BLaER1 treated with 17β-estradiol and CSF1 and Interleukin-3, amounts not matched to agents 10 nM and 100 nM (cell line): ENCODE data around the gene COMMD10.
"Not testable (repeated sequence)": the region's sequence is repeated elsewhere in the genome, so short reads cannot be mapped to it uniquely, and the experiment has no call there.

Source experiments
- H3K27ac ChIP-seq, 11 experiments: shearing (Covaris generic); formaldehyde crosslinking; 2 replicates each; pipeline ENCODE4 v1.8.1; 2022
- H3K27me3 ChIP-seq, 11 experiments: shearing (Covaris generic); formaldehyde crosslinking; 2 replicates each; pipeline ENCODE4 v1.8.1; 2022
- H3K36me3 ChIP-seq, 11 experiments: shearing (Covaris generic); formaldehyde crosslinking; 2 replicates each; pipeline ENCODE4 v1.8.1; 2022
- H3K4me1 ChIP-seq, 10 experiments: shearing (Covaris generic); formaldehyde crosslinking; 2 replicates each; pipeline ENCODE4 v1.8.1; 2022
- H3K4me2 ChIP-seq, 11 experiments: shearing (Covaris generic); formaldehyde crosslinking; 2 replicates each; pipeline ENCODE4 v1.8.1; 2022
- H3K4me3 ChIP-seq, 10 experiments: shearing (Covaris generic); formaldehyde crosslinking; 2 replicates each; pipeline ENCODE4 v1.8.1; 2022
- H3K9ac ChIP-seq, 11 experiments: shearing (Covaris generic); formaldehyde crosslinking; 2 replicates each; pipeline ENCODE4 v1.8.1; 2022
- H3K9me3 ChIP-seq, 11 experiments: shearing (Covaris generic); formaldehyde crosslinking; replicated peaks in 1 of 11; 2 replicates each; pipeline ENCODE4 v1.8.1; 2022
- H4K20me1 ChIP-seq, 11 experiments: shearing (Covaris generic); formaldehyde crosslinking; 2 replicates each; pipeline ENCODE4 v1.8.1; 2022
- Cebpa-rat ChIP-seq, 11 experiments: shearing (Covaris generic); IDR thresholded peaks; 2 replicates each; pipeline ENCODE4 v1.8.1; 2022

The COMMD10 gene

DNA sequence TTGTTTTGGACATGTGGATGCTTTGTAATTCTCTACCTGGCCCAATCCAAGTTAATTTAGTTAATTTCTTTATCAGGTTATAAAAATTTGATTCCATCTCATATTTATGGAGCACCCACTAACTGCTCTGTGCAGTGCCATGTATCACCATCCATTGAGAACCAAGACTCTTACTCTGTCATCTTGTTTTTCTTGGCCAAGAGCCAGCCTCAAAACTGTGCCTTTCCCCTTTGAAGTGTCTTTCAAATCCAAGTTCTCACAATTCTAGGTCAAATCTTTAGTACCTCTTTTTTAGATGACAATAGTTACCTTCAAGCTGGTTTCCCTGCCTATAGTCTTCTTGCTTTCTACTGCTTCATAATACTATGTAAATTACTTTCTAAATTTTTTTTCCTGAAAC is 3.2 kb downstream of the COMMD10 start:
- Histone ChIP-seq H3K9ac (no peak overlapping the region), H3K4me2 (0 out of 22 replicates have a peak overlapping the region, but pooled peaks of 1 of the 11 experiments have one; percentile 12), H3K9me3 (no peaks in the 10 kb centered on the region; a peak in 2 of 22 replicates), H3K4me1 (peaks cover 15 to 48% (median 24%) of the 10 kb centered on the region in 10 experiments), H3K36me3 (peaks cover 33 to 56% (median 50%) of the 10 kb centered on the region in 11 experiments), H3K27me3 (no peaks in the 10 kb centered on the region), H4K20me1 (no peaks in the 10 kb centered on the region), H3K27ac (no peak overlapping the region), H3K4me3 (no peak overlapping the region)
- TF ChIP-seq Cebpa-rat (IDR thresholded peaks at IDR 0.05): no peak

DNA sequence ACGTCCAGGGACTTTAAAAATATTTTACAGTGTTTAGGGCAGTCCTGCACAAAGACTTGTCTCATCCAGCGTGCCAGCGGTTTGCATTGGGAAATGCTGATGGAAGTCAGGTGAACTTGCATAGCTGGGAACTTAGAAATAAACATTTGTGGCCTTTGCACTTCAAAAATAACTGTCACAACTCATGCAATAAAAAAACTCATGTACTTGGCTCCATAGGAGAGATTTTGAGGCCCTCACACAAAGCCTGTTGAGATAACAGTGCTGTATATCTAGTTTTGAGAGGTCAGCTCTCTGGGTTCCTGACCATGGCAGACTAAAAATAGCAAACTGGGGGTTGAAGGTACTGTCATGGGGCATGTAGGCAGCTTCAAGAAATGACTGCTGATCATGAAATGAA is 5.5 kb downstream of the COMMD10 start:
- no peak for TF ChIP-seq Cebpa-rat (IDR thresholded peaks at IDR 0.05)

DNA sequence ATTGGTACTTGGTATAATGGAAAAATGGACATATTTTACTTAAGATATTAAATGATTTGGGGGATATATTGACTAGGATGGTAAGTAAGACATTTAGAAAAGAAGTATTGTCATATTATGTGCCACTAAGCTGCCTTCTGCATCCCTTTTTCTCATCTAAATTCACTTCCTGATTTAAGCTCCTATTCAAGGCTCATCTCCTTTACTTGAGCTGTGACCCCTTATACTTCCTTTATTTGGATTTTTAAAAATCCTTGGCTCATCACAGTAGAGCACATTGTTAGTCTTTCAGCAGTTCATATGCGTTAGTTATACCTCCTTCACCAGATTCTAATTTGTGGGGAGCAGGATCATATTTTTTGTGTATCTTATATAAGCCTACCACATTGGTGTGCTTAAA is 6.6 kb downstream of the COMMD10 start:
- H3K36me3 ChIP-seq: peaks cover 59 to 86% (median 77%) of the 10 kb centered on the region in 11 experiments
- H3K9ac ChIP-seq: no peak overlapping the region
- H3K27me3 ChIP-seq: no peaks in the 10 kb centered on the region
- TF ChIP-seq Cebpa-rat (IDR thresholded peaks at IDR 0.05): no peak
- H4K20me1 ChIP-seq: no peaks in the 10 kb centered on the region
- H3K27ac ChIP-seq: no peak overlapping the region
- no peaks in the 10 kb centered on the region; a peak in 1 of 22 replicates for H3K9me3 ChIP-seq
- no peak overlapping the region for H3K4me2 ChIP-seq
- no peak overlapping the region for H3K4me3 ChIP-seq
- peaks cover 0 to 32% (median 3%) of the 10 kb centered on the region in 10 experiments; a peak in 9 of 20 replicates for H3K4me1 ChIP-seq

More for the DNA sequence above, 5.5 kb downstream of the COMMD10 start:
- no peak overlapping the region for H3K9ac ChIP-seq
- no peaks in the 10 kb centered on the region; a peak in 2 of 22 replicates for H3K9me3 ChIP-seq
- H3K36me3 ChIP-seq: peaks cover 56 to 77% (median 72%) of the 10 kb centered on the region in 11 experiments
- H3K27me3 ChIP-seq: no peaks in the 10 kb centered on the region
- H3K4me1 ChIP-seq: peaks cover 7 to 39% (median 13%) of the 10 kb centered on the region in 10 experiments; a peak in 18 of 20 replicates
- no peak overlapping the region for H3K4me2 ChIP-seq
- H3K27ac ChIP-seq: no peak overlapping the region
- H3K4me3 ChIP-seq: no peak overlapping the region
- H4K20me1 ChIP-seq: no peaks in the 10 kb centered on the region

DNA sequence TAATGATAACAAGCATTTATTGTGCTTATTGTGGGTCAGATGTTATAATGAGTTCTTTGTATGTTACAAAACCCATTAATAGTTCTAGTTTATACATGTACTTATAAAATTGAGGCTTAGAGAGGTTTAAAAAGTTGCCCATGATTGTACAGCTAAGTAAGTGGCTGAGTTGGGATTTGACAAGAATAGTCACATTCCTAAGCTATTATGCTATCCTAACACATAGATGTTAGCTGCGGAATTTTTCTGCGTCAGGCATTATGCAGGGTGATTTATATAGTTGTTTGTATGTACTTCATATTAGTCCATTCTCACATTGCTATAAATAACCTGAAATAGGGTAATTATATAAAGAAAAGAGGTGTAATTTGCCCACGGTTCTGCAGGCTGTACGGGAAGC is 12.5 kb downstream of the COMMD10 start:
- no peak overlapping the region for H3K4me3 ChIP-seq
- peaks cover 0 to 7% (median 3%) of the 10 kb centered on the region in 11 experiments; a peak in 7 of 22 replicates for H3K9me3 ChIP-seq
- TF ChIP-seq Cebpa-rat (IDR thresholded peaks at IDR 0.05): no peak
- peaks cover 56 to 100% (median 84%) of the 10 kb centered on the region in 11 experiments for H3K36me3 ChIP-seq
- H3K27ac ChIP-seq: no peak overlapping the region
- no peaks in the 10 kb centered on the region for H3K4me1 ChIP-seq
- H3K4me2 ChIP-seq: no peak overlapping the region
- H4K20me1 ChIP-seq: no peaks in the 10 kb centered on the region
- no peaks in the 10 kb centered on the region for H3K27me3 ChIP-seq
- no peak overlapping the region for H3K9ac ChIP-seq

DNA sequence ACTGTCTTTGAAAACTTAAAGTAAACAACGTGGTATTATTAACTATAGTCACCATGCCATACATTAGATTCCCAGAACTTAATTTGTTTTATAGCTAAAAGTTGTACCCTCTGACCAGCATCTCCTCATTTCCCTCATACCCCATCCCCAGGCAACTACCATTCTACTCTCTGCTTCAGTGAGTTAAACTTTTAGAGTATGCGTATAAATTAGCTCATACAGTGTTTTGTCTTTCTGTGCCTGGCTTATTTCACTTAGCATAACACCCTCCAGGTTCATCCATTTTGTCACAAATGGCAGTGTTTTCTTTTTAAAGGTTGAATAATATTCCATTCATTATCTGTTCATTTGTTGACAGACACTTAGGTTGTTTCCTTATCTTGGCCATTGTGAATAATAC is 14.2 kb downstream of the COMMD10 start:
- peaks cover 0 to 8% (median 6%) of the 10 kb centered on the region in 11 experiments; a peak in 9 of 22 replicates for H3K9me3 ChIP-seq
- peaks cover 43 to 85% (median 70%) of the 10 kb centered on the region in 11 experiments for H3K36me3 ChIP-seq
- no peaks in the 10 kb centered on the region for H4K20me1 ChIP-seq
- no peak overlapping the region for H3K27ac ChIP-seq
- 0 out of 20 replicates have a peak, but pooled peaks cover 0 to 2% (median 0%) of the 10 kb centered on the region in 10 experiments for H3K4me1 ChIP-seq
- no peaks in the 10 kb centered on the region for H3K27me3 ChIP-seq
- no peak overlapping the region for H3K4me3 ChIP-seq
- H3K9ac ChIP-seq: no peak overlapping the region
- no peak for TF ChIP-seq Cebpa-rat (IDR thresholded peaks at IDR 0.05)
- H3K4me2 ChIP-seq: no peak overlapping the region

DNA sequence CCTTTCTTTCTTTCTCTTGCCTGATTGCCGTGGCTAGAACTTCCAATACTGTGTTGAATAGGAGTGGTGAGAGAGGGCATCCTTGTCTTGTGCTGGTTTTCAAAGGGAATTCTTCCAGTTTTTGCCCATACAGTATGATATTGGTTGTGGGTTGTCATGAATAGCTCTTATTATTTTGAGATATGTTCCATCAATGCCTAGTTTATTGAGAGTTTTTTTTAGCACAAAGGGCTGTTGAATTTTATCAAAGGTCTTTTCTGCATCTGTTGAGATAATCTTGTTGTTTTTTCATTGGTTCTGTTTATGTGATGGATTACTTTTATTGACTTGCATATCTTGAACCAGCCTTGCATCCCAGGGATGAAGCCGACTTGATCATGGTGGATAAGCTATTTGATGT is 20.1 kb downstream of the COMMD10 start:
- H3K9ac ChIP-seq, H3K27me3 ChIP-seq, H3K4me3 ChIP-seq, H4K20me1 ChIP-seq, H3K4me2 ChIP-seq, H3K4me1 ChIP-seq, H3K27ac ChIP-seq: not testable (repeated sequence)
- H3K9me3 ChIP-seq: peaks cover 8 to 40% (median 25%) of the 10 kb centered on the region in 11 experiments; a peak in 20 of 22 replicates
- H3K36me3 ChIP-seq: peaks cover 23 to 76% (median 45%) of the 10 kb centered on the region in 11 experiments

DNA sequence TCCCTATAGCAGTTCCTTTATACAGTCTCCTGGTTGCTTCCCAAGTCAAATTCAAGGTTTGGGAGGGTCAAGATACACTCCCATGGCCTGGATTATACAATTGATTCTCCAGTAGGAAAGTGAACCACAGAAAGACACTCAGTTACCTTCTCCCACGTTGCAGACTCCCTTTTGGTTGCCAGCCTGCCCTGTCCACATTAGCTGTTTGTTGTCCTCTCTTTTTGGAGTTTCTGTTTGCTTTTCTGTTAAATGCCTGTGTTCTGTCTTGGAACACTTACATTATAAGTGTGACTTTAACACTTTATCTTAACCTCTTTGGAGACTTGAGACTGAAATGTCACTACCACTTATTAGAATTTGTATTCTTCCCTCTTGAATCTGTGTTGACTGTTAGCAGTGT is 30.3 kb downstream of the COMMD10 start:
- Histone ChIP-seq H4K20me1 (peaks cover 0 to 3% (median 0%) of the 10 kb centered on the region in 11 experiments; a peak in 2 of 22 replicates), H3K9me3 (peaks cover 40 to 55% (median 50%) of the 10 kb centered on the region in 11 experiments), H3K4me2 (no peak overlapping the region), H3K4me1 (no peaks in the 10 kb centered on the region), H3K4me3 (no peak overlapping the region), H3K9ac (no peak overlapping the region), H3K36me3 (peaks cover 25 to 64% (median 45%) of the 10 kb centered on the region in 11 experiments), H3K27me3 (no peaks in the 10 kb centered on the region), H3K27ac (no peak overlapping the region)
- TF ChIP-seq Cebpa-rat (IDR thresholded peaks at IDR 0.05): no peak

DNA sequence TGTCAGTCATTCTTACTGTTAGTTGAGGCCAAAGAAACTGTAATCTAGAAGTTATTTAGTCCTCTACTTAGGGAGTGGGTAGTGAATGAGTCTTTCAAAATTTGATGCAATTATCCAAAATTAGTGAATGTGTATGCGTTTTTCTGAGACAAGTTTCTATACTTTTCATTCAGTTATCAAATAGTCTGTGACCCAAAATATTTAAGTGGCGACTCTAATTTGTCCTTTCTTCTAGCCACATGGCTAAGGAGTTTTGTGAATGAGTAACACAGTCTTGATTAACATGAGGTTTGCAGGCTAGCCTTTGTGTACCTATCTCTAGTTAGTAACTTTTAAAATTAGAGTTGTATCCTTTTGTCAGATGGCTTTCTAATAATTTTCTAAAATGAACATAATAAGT is 45.6 kb downstream of the COMMD10 start:
- Histone ChIP-seq H3K27me3 (no peaks in the 10 kb centered on the region), H3K27ac (no peak overlapping the region)

DNA sequence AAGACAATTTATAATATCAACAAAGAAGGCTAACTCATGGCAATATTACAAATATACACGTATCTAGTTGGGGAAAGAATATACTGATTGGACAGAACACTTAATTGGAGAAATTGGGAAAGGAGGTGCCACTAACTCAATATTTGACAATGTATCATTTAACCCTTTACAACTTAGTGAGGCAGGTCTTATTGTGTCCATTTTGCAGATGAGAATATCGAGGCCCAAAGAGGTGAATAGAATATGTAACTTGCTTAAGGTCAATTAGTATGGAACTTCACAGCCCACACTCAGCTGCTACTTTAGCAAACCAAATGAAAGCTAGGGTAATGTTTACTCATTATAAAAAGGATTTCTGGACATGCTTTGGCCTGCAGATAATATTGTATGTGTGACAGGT is 46.2 kb downstream of the COMMD10 start:
- Histone ChIP-seq H3K27ac (no peak overlapping the region), H3K4me1 (no peaks in the 10 kb centered on the region), H4K20me1 (peaks cover 0 to 9% (median 0%) of the 10 kb centered on the region in 11 experiments; a peak in 3 of 22 replicates), H3K4me3 (no peak overlapping the region), H3K4me2 (no peak overlapping the region), H3K9me3 (peaks cover 0 to 10% (median 2%) of the 10 kb centered on the region in 11 experiments; a peak in 10 of 22 replicates), H3K36me3 (peaks cover 0 to 16% (median 0%) of the 10 kb centered on the region in 11 experiments; a peak in 5 of 22 replicates), H3K9ac (no peak overlapping the region), H3K27me3 (no peaks in the 10 kb centered on the region)
- TF ChIP-seq Cebpa-rat (IDR thresholded peaks at IDR 0.05): no peak

More for the DNA sequence above, 45.6 kb downstream of the COMMD10 start:
- no peak overlapping the region for H3K9ac ChIP-seq
- no peak for TF ChIP-seq Cebpa-rat (IDR thresholded peaks at IDR 0.05)
- peaks cover 0 to 9% (median 0%) of the 10 kb centered on the region in 11 experiments; a peak in 2 of 22 replicates for H4K20me1 ChIP-seq
- no peak overlapping the region for H3K4me3 ChIP-seq
- no peak overlapping the region for H3K4me2 ChIP-seq
- H3K36me3 ChIP-seq: peaks cover 0 to 17% (median 0%) of the 10 kb centered on the region in 11 experiments; a peak in 4 of 22 replicates
- H3K4me1 ChIP-seq: no peaks in the 10 kb centered on the region
- peaks cover 0 to 15% (median 7%) of the 10 kb centered on the region in 11 experiments; a peak in 11 of 22 replicates for H3K9me3 ChIP-seq

DNA sequence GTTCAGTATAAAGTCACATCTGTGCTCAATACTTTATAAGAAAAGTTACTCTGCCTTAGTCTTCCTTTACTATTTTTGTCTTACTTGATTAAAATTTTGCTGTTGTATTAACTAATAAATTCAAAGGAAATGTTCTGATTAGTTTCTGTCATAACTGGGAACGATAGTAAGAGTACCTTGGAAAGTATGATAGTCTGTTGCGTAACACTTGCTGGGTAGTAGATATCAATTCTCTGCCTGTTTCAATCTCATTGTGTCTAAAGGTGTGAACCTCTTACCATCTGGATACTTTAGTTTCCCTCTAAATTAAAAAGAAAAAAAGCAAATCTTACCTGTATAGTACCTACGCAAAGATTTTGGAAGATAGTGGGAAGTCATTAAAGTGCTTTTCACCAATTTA is 48.5 kb downstream of the COMMD10 start:
- Histone ChIP-seq H3K4me2 (no peak overlapping the region), H4K20me1 (peaks cover 0 to 13% (median 0%) of the 10 kb centered on the region in 11 experiments; a peak in 4 of 22 replicates), H3K27ac (no peak overlapping the region), H3K27me3 (no peaks in the 10 kb centered on the region), H3K9ac (no peak overlapping the region), H3K4me3 (no peak overlapping the region), H3K36me3 (peaks cover 0 to 24% (median 0%) of the 10 kb centered on the region in 11 experiments; a peak in 4 of 22 replicates), H3K9me3 (no peaks in the 10 kb centered on the region), H3K4me1 (no peaks in the 10 kb centered on the region)
- peak in 2 of 11 experiments; percentile 55 to 58; a peak in 4 of 22 replicates for TF ChIP-seq Cebpa-rat (IDR thresholded peaks at IDR 0.05)
